LNCaP clone FGC (cell line): ENCODE results near the gene ADCYAP1R1.

Experiments used
- DNase-seq: peaks from one replicate; pipeline ENCODE4 v3.0.0-alpha.2; 2011; ENCODE audit warnings: low read depth
- H3K4me3 ChIP-seq: 2 replicates; pipeline ENCODE4 v1.5.1; 2011; ENCODE audit warnings: mild to moderate bottlenecking, low read depth, low read length, control low read depth
- TF ChIP-seq, protein P1 (sequence below): IDR thresholded peaks from 2 replicates; pipeline ENCODE4 v1.5.1; 2012; ENCODE audit warnings: mild to moderate bottlenecking; ENCODE audit not compliant: control insufficient read depth, insufficient read depth; ENCODE audit errors: extremely low read depth

ADCYAP1R1 gene

GRCh38 chr7:31105256-31105950, 53.3 kb downstream of the ADCYAP1R1 start:
- DNase-seq = no peak
- no peak overlapping the region for H3K4me3 ChIP-seq
- TF ChIP-seq, protein P1, sequence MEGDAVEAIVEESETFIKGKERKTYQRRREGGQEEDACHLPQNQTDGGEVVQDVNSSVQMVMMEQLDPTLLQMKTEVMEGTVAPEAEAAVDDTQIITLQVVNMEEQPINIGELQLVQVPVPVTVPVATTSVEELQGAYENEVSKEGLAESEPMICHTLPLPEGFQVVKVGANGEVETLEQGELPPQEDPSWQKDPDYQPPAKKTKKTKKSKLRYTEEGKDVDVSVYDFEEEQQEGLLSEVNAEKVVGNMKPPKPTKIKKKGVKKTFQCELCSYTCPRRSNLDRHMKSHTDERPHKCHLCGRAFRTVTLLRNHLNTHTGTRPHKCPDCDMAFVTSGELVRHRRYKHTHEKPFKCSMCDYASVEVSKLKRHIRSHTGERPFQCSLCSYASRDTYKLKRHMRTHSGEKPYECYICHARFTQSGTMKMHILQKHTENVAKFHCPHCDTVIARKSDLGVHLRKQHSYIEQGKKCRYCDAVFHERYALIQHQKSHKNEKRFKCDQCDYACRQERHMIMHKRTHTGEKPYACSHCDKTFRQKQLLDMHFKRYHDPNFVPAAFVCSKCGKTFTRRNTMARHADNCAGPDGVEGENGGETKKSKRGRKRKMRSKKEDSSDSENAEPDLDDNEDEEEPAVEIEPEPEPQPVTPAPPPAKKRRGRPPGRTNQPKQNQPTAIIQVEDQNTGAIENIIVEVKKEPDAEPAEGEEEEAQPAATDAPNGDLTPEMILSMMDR = no peak

DNA sequence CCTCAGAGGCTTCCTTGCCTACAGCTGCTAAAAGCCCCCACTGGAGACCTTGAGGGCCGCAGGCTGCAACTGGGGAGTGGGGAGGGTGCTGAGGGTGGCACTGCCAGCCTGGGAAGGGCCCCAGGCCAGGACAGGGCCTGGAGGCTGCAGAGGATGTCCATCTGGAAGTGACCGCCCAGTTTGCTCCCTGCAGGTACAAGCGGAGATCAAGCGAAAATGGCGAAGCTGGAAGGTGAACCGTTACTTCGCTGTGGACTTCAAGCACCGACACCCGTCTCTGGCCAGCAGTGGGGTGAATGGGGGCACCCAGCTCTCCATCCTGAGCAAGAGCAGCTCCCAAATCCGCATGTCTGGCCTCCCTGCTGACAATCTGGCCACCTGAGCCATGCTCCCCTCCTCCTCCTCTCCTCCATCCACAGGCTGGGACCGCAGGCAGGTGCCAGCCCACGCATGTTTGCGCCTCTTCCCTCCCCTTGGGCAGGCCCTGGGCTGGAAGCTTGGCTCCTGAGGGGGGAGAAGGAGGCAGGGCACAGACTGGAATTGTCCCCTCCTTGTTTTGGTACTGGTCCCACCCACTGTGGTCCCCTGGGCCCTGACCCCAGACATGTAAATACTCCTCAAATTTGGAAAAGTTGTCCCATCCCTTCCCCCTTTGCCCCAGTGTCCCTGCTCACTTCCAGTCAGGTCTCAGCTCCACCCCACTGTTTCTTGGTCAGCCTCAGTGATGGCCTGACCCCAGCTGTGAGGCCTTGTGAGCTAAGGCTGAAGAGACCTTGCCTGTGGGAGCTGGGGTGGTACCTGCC, 54.4 kb downstream of the ADCYAP1R1 start:
- no peak for DNase-seq
- TF ChIP-seq, protein P1 = no peak
- no peak overlapping the region for H3K4me3 ChIP-seq

DNA sequence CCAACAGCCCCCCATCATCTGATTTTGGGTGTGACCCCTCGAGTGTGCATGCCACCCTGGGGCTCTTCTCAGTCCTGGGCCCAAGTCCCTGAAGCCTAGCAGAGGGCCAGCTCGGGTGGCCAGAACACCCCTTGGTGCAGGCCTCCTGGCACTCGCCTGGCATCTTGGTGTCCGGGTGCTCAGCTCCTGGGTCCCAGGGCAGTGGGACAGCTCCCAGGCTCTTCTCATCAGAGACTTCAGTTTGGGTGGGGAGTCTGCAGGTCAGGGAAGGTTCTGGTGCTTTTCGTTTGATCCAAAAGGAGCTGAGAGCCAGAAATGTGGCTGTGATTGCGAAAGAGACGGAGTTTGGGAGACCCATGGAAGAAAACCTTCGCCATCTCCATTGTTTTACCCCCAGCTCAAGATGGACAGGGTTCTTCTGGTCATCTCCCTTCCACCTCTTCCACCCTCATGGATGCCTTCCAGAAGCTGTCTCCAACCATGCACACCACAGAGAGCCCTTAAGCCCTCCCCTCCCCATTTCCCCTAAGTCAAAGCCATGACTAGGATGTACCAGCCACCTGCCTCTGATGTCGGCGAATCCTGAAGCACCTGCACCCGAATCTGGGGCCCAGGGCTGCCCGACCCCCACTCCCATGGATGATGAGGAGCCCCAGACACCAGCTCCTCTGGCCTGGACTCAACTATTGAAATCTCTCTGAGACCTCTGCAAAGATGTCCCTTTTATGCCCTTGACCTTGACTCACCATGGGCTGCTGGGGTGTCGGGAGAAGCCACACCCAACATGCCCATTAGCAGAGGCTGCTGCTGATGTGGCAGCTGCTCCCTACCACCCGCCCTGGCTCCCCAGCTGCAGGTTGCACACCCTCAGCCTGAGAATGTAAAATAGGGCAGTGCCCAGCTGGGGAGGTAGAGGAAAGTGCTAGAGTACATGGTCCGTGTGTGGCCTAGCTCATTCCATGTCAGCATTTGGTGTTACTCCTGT, 55.3 kb downstream of the ADCYAP1R1 start:
- no peak overlapping the region for H3K4me3 ChIP-seq
- TF ChIP-seq, protein P1 = no peak
- DNase-seq = no peak

DNA sequence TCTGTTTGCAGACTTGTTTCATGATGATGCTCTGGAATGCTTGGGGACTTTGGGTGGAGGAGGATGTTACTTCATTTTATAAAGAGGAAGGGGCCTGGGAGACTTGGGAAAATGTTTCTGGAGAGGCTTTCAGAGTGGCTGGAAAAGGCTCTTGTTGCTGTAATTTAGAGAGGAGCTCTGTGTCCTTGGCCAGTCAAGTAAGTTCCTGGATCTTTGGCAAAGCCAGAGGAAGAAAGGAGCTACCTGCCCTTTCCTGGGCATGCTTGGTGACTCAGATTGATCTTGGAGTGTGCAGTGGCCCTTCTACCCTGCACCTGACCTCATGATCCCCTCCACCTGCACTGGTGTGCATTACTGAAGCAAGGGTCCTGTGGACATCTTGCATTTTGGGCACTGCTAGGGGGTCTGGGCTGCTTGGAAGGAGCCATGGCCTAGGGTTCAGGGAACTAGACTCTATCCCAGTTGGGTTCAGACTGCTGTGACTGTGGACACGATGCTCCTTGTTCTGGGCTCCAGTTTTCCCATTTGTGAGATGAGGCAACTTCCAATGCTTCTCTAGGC, 56.1 kb downstream of the ADCYAP1R1 start:
- TF ChIP-seq, protein P1 = no peak
- no peak overlapping the region for H3K4me3 ChIP-seq
- no peak for DNase-seq

GRCh38 chr7:31109751-31110150, 57.6 kb downstream of the ADCYAP1R1 start:
- DNase-seq = no peak
- no peak overlapping the region for H3K4me3 ChIP-seq
- TF ChIP-seq, protein P1 = no peak
